ENCODE data around the gene NUP42. TPM values are rescaled to one million over a fixed set of nuclear protein-coding genes. Genes with fewer than 3 reads are reported as not detected.

Gene NUP42
- total and polyA plus RNA-seq, 8 donors, result 23.3 to 82.4 (median 62.7) TPM

- H3K27me3 ChIP-seq, result peaks cover 0 to 39% of the 10 kb centered on the region in 2 donors
- no peak overlapping the region for H3K4me3 ChIP-seq
- H3K4me1 ChIP-seq, result peaks cover 0 to 6% of the 10 kb centered on the region in 2 donors
- H3K9me3 ChIP-seq, result no peaks in the 10 kb centered on the region
- no peak for TF ChIP-seq CTCF (IDR thresholded peaks at IDR 0.05)
- no peak for DNase-seq
- H3K27ac ChIP-seq, result no peak overlapping the region
- no peaks in the 10 kb centered on the region for H3K36me3 ChIP-seq
- no peak for ATAC-seq
- intact Hi-C loops (cut with DNase I), result no loop called here
Measured at GRCh38 chr7:23242935-23243334, 61.1 kb downstream of the NUP42 start.

GRCh38 chr7:23246555-23246954 lies 64.7 kb downstream of the NUP42 start, which contains the start of gene GPNMB:
GPNMB (plus strand) TSS chr7:23246775; CDS start chr7:23246858, 83 bp downstream.
- intact Hi-C loops (cut with DNase I), result no loop called here
- Histone ChIP-seq H3K36me3 (no peaks in the 10 kb centered on the region), H3K27ac (peak within 1 kb of the TSS; percentile 55 to 71), H3K9me3 (no peaks in the 10 kb centered on the region), H3K4me3 (peak within 1 kb of the TSS; percentile 35 to 41), H3K27me3 (peaks cover 0 to 64% of the 10 kb centered on the region in 2 donors), H3K4me1 (peaks cover 0 to 11% of the 10 kb centered on the region in 2 donors)
- TF ChIP-seq CTCF (IDR thresholded peaks at IDR 0.05), result no peak
- DNase-seq, result peak in 1 of 4 donors; percentile 70
- peak; percentile 82 for ATAC-seq

DNA sequence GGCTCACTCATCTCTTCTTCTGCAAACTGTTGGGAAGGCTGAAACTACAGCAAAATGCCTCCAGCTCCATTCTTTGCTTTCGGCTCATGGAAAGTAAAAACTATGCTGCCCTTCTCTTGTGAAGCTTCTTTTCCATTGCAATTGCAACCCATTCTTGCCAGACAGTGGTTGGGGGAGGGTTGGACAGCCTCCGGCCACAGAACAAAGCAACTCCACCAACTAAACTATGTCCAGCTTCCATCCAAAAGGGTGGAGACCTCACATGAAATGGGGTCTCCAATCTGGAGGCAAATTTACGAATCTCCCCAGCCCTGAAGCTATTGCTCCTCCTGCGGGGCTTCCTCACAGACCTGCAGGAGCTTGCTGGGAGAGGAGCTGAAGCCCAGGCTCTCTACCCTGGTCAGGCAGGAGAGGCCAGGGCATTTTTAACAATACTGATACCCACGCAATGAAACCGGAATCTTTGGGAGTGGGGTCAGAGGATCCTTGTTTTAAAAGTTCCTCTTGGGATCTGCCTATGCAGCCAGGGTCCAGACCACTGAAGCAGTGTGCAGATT lies 65.3 kb downstream of the NUP42 start:
- Histone ChIP-seq H3K36me3 (no peaks in the 10 kb centered on the region), H3K27me3 (peaks cover 0 to 67% of the 10 kb centered on the region in 2 donors), H3K27ac (peak overlapping the region; percentile 55 to 71), H3K4me3 (peak overlapping the region; percentile 35 to 41), H3K4me1 (peaks cover 0 to 11% of the 10 kb centered on the region in 2 donors), H3K9me3 (no peaks in the 10 kb centered on the region)
- no peak for TF ChIP-seq CTCF (IDR thresholded peaks at IDR 0.05)
- DNase-seq, result no peak
- intact Hi-C loops (cut with DNase I), result no loop called here
- ATAC-seq, result peak; percentile 27

DNA sequence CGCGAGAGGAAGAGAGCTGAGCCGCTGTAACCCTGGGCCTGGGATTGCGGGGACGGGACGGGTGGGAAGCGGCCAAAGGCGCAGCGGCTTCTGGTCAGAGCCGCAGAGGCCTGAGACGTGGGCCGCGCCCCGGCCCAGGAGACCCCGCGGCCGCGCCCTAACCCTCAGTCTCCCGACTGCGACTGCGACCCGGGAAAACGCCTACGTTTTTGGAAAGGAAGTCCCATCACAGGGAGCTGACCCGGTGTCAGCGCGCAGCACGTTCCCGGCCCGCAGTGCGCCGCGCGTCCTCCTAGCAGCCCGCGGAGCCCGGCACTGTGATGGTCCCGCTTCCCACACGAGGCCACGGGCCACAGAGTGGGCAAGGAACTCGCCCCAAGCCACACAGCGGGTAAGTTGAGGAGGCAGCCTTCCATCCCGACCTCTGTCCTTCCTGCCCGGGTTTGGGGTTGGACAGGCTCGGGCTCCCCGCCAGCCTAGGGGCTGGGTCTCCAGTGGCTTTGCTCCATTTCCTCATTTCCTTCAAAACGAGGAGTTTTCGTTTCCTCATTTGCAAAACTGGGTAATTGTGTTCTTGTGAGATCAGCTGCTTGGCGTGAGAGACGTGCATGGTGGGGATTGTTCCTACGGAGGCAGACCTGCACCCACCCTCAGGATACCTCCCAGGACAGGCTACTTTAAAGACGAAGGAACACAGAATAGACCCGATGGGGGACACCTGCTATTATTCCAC lies 65.9 kb downstream of the NUP42 start:
- no peak for TF ChIP-seq CTCF (IDR thresholded peaks at IDR 0.05)
- H3K27me3 ChIP-seq, result peaks cover 0 to 63% of the 10 kb centered on the region in 2 donors
- H3K27ac ChIP-seq, result peak overlapping the region; percentile 55 to 71
- intact Hi-C loops (cut with DNase I), result no loop called here
- no peaks in the 10 kb centered on the region for H3K9me3 ChIP-seq
- H3K36me3 ChIP-seq, result no peaks in the 10 kb centered on the region
- peak in 3 of 4 donors; percentile 21 to 90 (median 68) for DNase-seq
- H3K4me3 ChIP-seq, result peak overlapping the region; percentile 35 to 41
- peaks cover 0 to 9% of the 10 kb centered on the region in 2 donors for H3K4me1 ChIP-seq
- peak; percentile 67 for ATAC-seq

DNA sequence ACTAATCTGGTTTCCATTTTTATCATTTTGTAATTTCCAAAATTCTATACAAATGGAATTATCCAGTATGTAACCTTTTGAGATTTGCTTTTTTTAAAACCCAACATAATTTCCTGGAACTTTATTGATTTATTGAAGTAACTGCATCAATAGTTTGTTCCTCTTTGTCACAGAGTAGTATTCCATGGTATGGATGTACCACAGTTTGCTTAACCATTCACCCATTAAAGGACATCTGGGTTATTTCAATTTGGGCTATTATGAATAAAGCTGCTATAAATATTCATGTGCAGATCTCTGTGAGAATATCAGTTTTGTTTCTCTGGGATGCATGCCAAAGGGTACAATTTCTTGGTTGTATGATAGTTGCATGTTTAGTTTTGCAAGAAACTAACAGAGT lies 67.6 kb downstream of the NUP42 start:
- H3K27ac ChIP-seq, result no peak overlapping the region
- intact Hi-C loops (cut with DNase I), result no loop called here
- H3K36me3 ChIP-seq, result peaks cover 0 to 2% of the 10 kb centered on the region in 2 donors
- peak overlapping the region in 1 of 2 donors; percentile 41 for H3K4me3 ChIP-seq
- H3K4me1 ChIP-seq, result peaks cover 0 to 7% of the 10 kb centered on the region in 2 donors
- DNase-seq (no peak), ATAC-seq (no peak)
- TF ChIP-seq CTCF (IDR thresholded peaks at IDR 0.05), result no peak
- H3K9me3 ChIP-seq, result no peaks in the 10 kb centered on the region
- H3K27me3 ChIP-seq, result peaks cover 0 to 63% of the 10 kb centered on the region in 2 donors

All from left lung (tissue), 10 donors.